IMR-90 (cell line): ENCODE measurements around the gene SYNE3. TPM values are rescaled to one million over a fixed set of nuclear protein-coding genes. Genes with fewer than 3 reads are reported as not detected.

Source experiments
- ATAC-seq: fragments of 200-7000 bp; cut with Tn5 transposase; 2 replicates; pipeline ENCODE4 v1.9.1; 2020; ENCODE audit warnings: low read depth, mild to moderate bottlenecking, moderate library complexity
- BruUV-seq: library from RNA; stranded (reverse); fragments of 400-500 nt; replicated peaks from 2 replicates; lab custom pipeline; 2021; lab: Mats Ljungman, UMichigan
- CTCF ChIA-PET: fragments of 300-600 bp; formaldehyde crosslinking; extraction: SDS; loops from one replicate; lab custom pipeline; 2021; ENCODE audit warnings: antibody characterized with exemption; lab: Yijun Ruan, JAX
- POLR2A ChIA-PET: fragments of 300-600 bp; sonication (Branson Sonifier 250); formaldehyde crosslinking; loops from one replicate; lab custom pipeline; 2022; ENCODE audit warnings: antibody characterized with exemption; ENCODE audit not compliant: unreplicated experiment; lab: Charles Lee
- DNase-seq: peaks from one replicate; pipeline ENCODE4 v3.0.0; 2013
- H2AFZ ChIP-seq: replicated peaks from 2 replicates; pipeline ENCODE3; 2013; ENCODE audit warnings: low read length, mild to moderate bottlenecking; ENCODE audit not compliant: poor library complexity
- H2AK5ac ChIP-seq: 2 replicates; pipeline ENCODE4 v1.6.1; 2013; ENCODE audit warnings: low read depth, low read length, inconsistent platforms
- H2AK9ac ChIP-seq: replicated peaks from 2 replicates; pipeline ENCODE3; 2013; ENCODE audit warnings: mild to moderate bottlenecking, low read depth, low read length, moderate library complexity; ENCODE audit not compliant: poor library complexity
- H2BK120ac ChIP-seq: 2 replicates; pipeline ENCODE4 v1.6.1; 2013; ENCODE audit warnings: low read depth, low read length, inconsistent platforms
- H2BK15ac ChIP-seq: 3 replicates; pipeline ENCODE4 v1.6.1; 2013; ENCODE audit warnings: low read depth, low read length, inconsistent platforms
- H2BK20ac ChIP-seq: 2 replicates; pipeline ENCODE4 v1.6.1; 2013; ENCODE audit warnings: low read depth, mild to moderate bottlenecking, inconsistent platforms, low read length, moderate library complexity
- H2BK5ac ChIP-seq: 2 replicates; pipeline ENCODE4 v1.6.1; 2013; ENCODE audit warnings: mild to moderate bottlenecking, low read depth, low read length, inconsistent platforms; ENCODE audit not compliant: poor library complexity, severe bottlenecking
- H3K14ac ChIP-seq: replicated peaks from 2 replicates; pipeline ENCODE4 v1.6.1; 2013; ENCODE audit warnings: low read depth, low read length, inconsistent platforms
- H3K18ac ChIP-seq: 2 replicates; pipeline ENCODE4 v1.6.1; 2013; ENCODE audit warnings: low read depth, low read length, control low read depth
- H3K23ac ChIP-seq: 2 replicates; pipeline ENCODE4 v1.6.1; 2013; ENCODE audit warnings: low read depth, low read length, inconsistent platforms
- H3K27ac ChIP-seq: 2 replicates; pipeline ENCODE4 v1.5.1; 2013; ENCODE audit warnings: mild to moderate bottlenecking, control low read depth, low read length; ENCODE audit not compliant: insufficient read depth
- H3K27me3 ChIP-seq: 2 replicates; pipeline ENCODE4 v1.6.1; 2013; ENCODE audit warnings: low read length; ENCODE audit not compliant: control insufficient read depth, insufficient read depth
- H3K36me3 ChIP-seq: 2 replicates; pipeline ENCODE4 v1.6.1; 2013; ENCODE audit warnings: low read length, mixed read lengths; ENCODE audit not compliant: control insufficient read depth, insufficient read depth
- H3K4ac ChIP-seq: 2 replicates; pipeline ENCODE4 v1.6.1; 2013; ENCODE audit warnings: low read depth, low read length, inconsistent platforms
- H3K4me1 ChIP-seq: 2 replicates; pipeline ENCODE4 v1.6.1; 2013; ENCODE audit warnings: low read length, mixed read lengths; ENCODE audit not compliant: control insufficient read depth, insufficient read depth
- H3K4me2 ChIP-seq: 2 replicates; pipeline ENCODE4 v1.6.1; 2013; ENCODE audit warnings: low read depth, mild to moderate bottlenecking, control low read depth, low read length, moderate library complexity
- H3K4me3 ChIP-seq: 2 replicates; pipeline ENCODE4 v1.5.1; 2013; ENCODE audit warnings: low read depth, mild to moderate bottlenecking, control low read depth, low read length, moderate library complexity; ENCODE audit not compliant: insufficient read depth
- H3K56ac ChIP-seq: 2 replicates; pipeline ENCODE4 v1.6.1; 2013; ENCODE audit warnings: low read length, inconsistent platforms; ENCODE audit not compliant: insufficient read depth; ENCODE audit errors: extremely low read depth
- H3K79me1 ChIP-seq, 2 experiments: 2 replicates each; pipeline ENCODE4 v1.6.1; 2013; ENCODE audit warnings: low read length in 2 of 2, inconsistent platforms in 1 of 2, low read depth in 1 of 2
- H3K9ac ChIP-seq: 2 replicates; pipeline ENCODE4 v1.6.1; 2013; ENCODE audit warnings: low read depth, low read length, control low read depth
- H3K9me1 ChIP-seq: 2 replicates; pipeline ENCODE4 v1.6.1; 2013; ENCODE audit warnings: low read length, inconsistent platforms; ENCODE audit not compliant: insufficient read depth
- H3K9me3 ChIP-seq: 2 replicates; pipeline ENCODE4 v1.6.1; 2013; ENCODE audit warnings: low read length; ENCODE audit not compliant: control insufficient read depth, insufficient read depth
- H4K20me1 ChIP-seq: 2 replicates; pipeline ENCODE4 v1.6.1; 2013; ENCODE audit warnings: low read length, inconsistent platforms; ENCODE audit not compliant: insufficient read depth
- H4K5ac ChIP-seq: 2 replicates; pipeline ENCODE4 v1.6.1; 2013; ENCODE audit warnings: mild to moderate bottlenecking, low read depth, low read length, control low read depth
- H4K8ac ChIP-seq, 2 experiments: 2 replicates each; pipeline ENCODE4 v1.6.1; 2013; ENCODE audit warnings: low read depth in 2 of 2, low read length in 2 of 2, control low read depth in 1 of 2, inconsistent platforms in 1 of 2
- H4K91ac ChIP-seq: 2 replicates; pipeline ENCODE4 v1.6.1; 2013; ENCODE audit warnings: low read depth, low read length, inconsistent platforms; ENCODE audit not compliant: insufficient read depth
- BHLHE40 ChIP-seq: fragments of 150-350 bp; IDR thresholded peaks from 2 replicates; pipeline ENCODE4 v1.6.1; 2016; ENCODE audit warnings: mild to moderate bottlenecking, low read depth, low read length
- CEBPB ChIP-seq: IDR thresholded peaks from 2 replicates; pipeline ENCODE4 v1.6.1; 2012; ENCODE audit warnings: low read depth, low read length, improper control_type of control experiment
- CHD1 ChIP-seq: IDR thresholded peaks from 2 replicates; pipeline ENCODE4 v1.6.1; 2012; ENCODE audit warnings: low read depth, low read length, improper control_type of control experiment
- CTCF ChIP-seq: conservative IDR thresholded peaks from 2 replicates; pipeline ENCODE4 v1.5.1; 2012; ENCODE audit warnings: mild to moderate bottlenecking, low read depth, low read length, improper control_type of control experiment
- ELK1 ChIP-seq: fragments of 150-350 bp; IDR thresholded peaks from 2 replicates; pipeline ENCODE4 v1.6.1; 2016; ENCODE audit warnings: low read depth, mild to moderate bottlenecking, low read length, moderate library complexity, borderline replicate concordance
- FOS ChIP-seq: fragments of 150-350 bp; IDR thresholded peaks from 2 replicates; pipeline ENCODE4 v1.6.1; 2016; ENCODE audit warnings: low read depth, low read length
- MAFK ChIP-seq: IDR thresholded peaks from 2 replicates; pipeline ENCODE4 v1.6.1; 2012; ENCODE audit warnings: low read depth, low read length, improper control_type of control experiment
- MAZ ChIP-seq: IDR thresholded peaks from 2 replicates; pipeline ENCODE4 v1.6.1; 2012; ENCODE audit warnings: low read depth, mild to moderate bottlenecking, low read length, improper control_type of control experiment, moderate library complexity, borderline replicate concordance
- MXI1 ChIP-seq: IDR thresholded peaks from 2 replicates; pipeline ENCODE4 v1.6.1; 2012; ENCODE audit warnings: low read depth, mild to moderate bottlenecking, low read length, moderate library complexity, borderline replicate concordance
- POLR2A ChIP-seq: IDR thresholded peaks from 2 replicates; pipeline ENCODE4 v1.6.1; 2012; ENCODE audit warnings: mild to moderate bottlenecking, low read depth, low read length
- RAD21 ChIP-seq: IDR thresholded peaks from 2 replicates; pipeline ENCODE4 v1.6.1; 2012; ENCODE audit warnings: low read length, improper control_type of control experiment
- RCOR1 ChIP-seq: IDR thresholded peaks from 2 replicates; pipeline ENCODE4 v1.6.1; 2012; ENCODE audit warnings: mild to moderate bottlenecking, low read length, improper control_type of control experiment; ENCODE audit not compliant: insufficient replicate concordance
- RFX5 ChIP-seq: IDR thresholded peaks from 2 replicates; pipeline ENCODE4 v1.8.0; 2012; ENCODE audit warnings: low read depth, mild to moderate bottlenecking, low read length, moderate library complexity
- SMC3 ChIP-seq: fragments of 150-350 bp; IDR thresholded peaks from 2 replicates; pipeline ENCODE4 v1.6.1; 2016; ENCODE audit warnings: low read depth, mild to moderate bottlenecking, antibody characterized with exemption, low read length, moderate library complexity
- USF2 ChIP-seq: fragments of 150-350 bp; IDR thresholded peaks from 2 replicates; pipeline ENCODE4 v1.6.1; 2017; ENCODE audit warnings: mild to moderate bottlenecking, antibody characterized with exemption, low read length, low read depth
- WGBS, 2 experiments: methylation state at CpG; one replicate each; pipeline versions ENCODE4 v1.1.5 to v1.1.7; 2013; ENCODE audit warnings: missing lambda C conversion rate in 2 of 2; ENCODE audit not compliant: insufficient read length in 1 of 2; ENCODE audit errors: extremely low coverage in 2 of 2; 5-methylcytosine and 5-hydroxymethylcytosine counted together
- dilution Hi-C: fragments of 300-500 bp; cut with HindIII; formaldehyde crosslinking; loops from one replicate; pipeline ENCODE4 v1.14.3; 2018; ENCODE audit warnings: low sequenced_read_pairs; ENCODE audit not compliant: unreplicated experiment
- in situ Hi-C: fragments of 300-500 bp; cut with MboI; formaldehyde crosslinking; loops from 3 replicates; pipeline ENCODE4 v1.14.3; 2019; ENCODE audit warnings: low sequenced_read_pairs, inconsistent platforms, mixed read lengths
- intact Hi-C: fragments of 100-400 bp; cut with micrococcal nuclease; formaldehyde crosslinking; loops from 2 replicates; pipeline ENCODE4 v1.10.0; 2022
- polyA plus RNA-seq, 3 experiments: library from polyadenylated mRNA; depleted of rRNA; stranded (reverse); fragments of >200 nt; gene quantifications; 2 replicates each; pipeline ENCODE4 v1.2.3, GENCODE V29; 2012; ENCODE audit warnings: low replicate concordance in 1 of 3
- total RNA-seq: library from RNA; depleted of rRNA; stranded (reverse); fragments of >200 nt; gene quantifications from 2 replicates; pipeline ENCODE4 v1.2.3, GENCODE V29; 2012

SYNE3 gene
- total and polyA plus RNA-seq, 2 of the 4 experiments (the other 2 are of a cell fraction): 2.9 to 5.0 TPM

GRCh38 chr14:95507174-95507573 lies 9.3 kb downstream of the SYNE3 start:
- no peak overlapping the region for H3K4me3 ChIP-seq
- peak overlapping the region; percentile 57; the same call in 1 of the 2 replicates for H2BK120ac ChIP-seq
- H4K20me1 ChIP-seq: no peaks in the 10 kb centered on the region; the same call in 1 of the 2 replicates
- H3K27ac ChIP-seq: 0 out of 2 replicates have a peak overlapping the region, but pooled peaks have one; percentile 8
- no peaks in the 10 kb centered on the region for H3K36me3 ChIP-seq
- ATAC-seq (peak; percentile 68), DNase-seq (peak; percentile 94)
- peak overlapping the region; percentile 84; the same call in 1 of the 2 replicates for H2AK5ac ChIP-seq
- H3K14ac ChIP-seq: no peak overlapping the region; the same call in 1 of the 2 replicates
- ChIA-PET POLR2A (interaction anchor here (0.6 kb wide), 1 partner anchor 991 kb away, joined by 11 read pairs; no protein-coding TSS in a partner anchor), CTCF (no interaction called here)
- peak overlapping the region; percentile 51 for H4K91ac ChIP-seq
- dilution Hi-C loops (no loop called here), in situ Hi-C loops (loop anchor here (25.0 kb wide), 1 partner anchor 370 kb away; no protein-coding TSS in a partner anchor), intact Hi-C loops (no loop called here)
- 38% methylated on average over 6 of the region's 8 CpGs; no CpG with 5 or more reads in 1 of the 2 experiments for WGBS, 2 experiments
- no peak overlapping the region for H3K23ac ChIP-seq
- H2BK5ac ChIP-seq: peak overlapping the region; percentile 21
- peak overlapping the region; percentile 91 for H2AK9ac ChIP-seq
- H3K56ac ChIP-seq: peak overlapping the region; percentile 20; the same call in 1 of the 2 replicates
- H3K4ac ChIP-seq: peak overlapping the region; percentile 59
- peaks cover 46% of the 10 kb centered on the region for H3K9me1 ChIP-seq
- no peaks in the 10 kb centered on the region for H3K9me3 ChIP-seq
- H2AFZ ChIP-seq: peak overlapping the region; percentile 67
- no peak overlapping the region for H3K9ac ChIP-seq
- 0 out of 2 replicates have a peak overlapping the region, but pooled peaks have one; percentile 4 for H3K18ac ChIP-seq
- H3K4me2 ChIP-seq: no peak overlapping the region
- H3K79me1 ChIP-seq: peaks cover 22 to 86% of the 10 kb centered on the region in 2 experiments
- H2BK20ac ChIP-seq: peak overlapping the region; percentile 82; the same call in 1 of the 2 replicates
- no TSS peak for BruUV-seq
- H3K4me1 ChIP-seq: peaks cover 24% of the 10 kb centered on the region
- H4K5ac ChIP-seq: no peak overlapping the region
- peak overlapping the region in 1 of 2 experiments; percentile 59; a peak in 1 of 4 replicates for H4K8ac ChIP-seq
- peak overlapping the region; percentile 15; the same call in 1 of the 3 replicates for H2BK15ac ChIP-seq
- no peaks in the 10 kb centered on the region for H3K27me3 ChIP-seq
- TF ChIP-seq RAD21: no peak
- no peak for TF ChIP-seq SMC3
- TF ChIP-seq FOS: no peak
- TF ChIP-seq MXI1: peak; percentile 86
- TF ChIP-seq RCOR1: no peak
- no peak for TF ChIP-seq RFX5
- TF ChIP-seq MAFK: no peak
- no peak for TF ChIP-seq POLR2A
- TF ChIP-seq CEBPB: peak; percentile 83
- no peak for TF ChIP-seq ELK1
- TF ChIP-seq MAZ: no peak
- peak; percentile 96 for TF ChIP-seq BHLHE40
- TF ChIP-seq CHD1: no peak
- no peak for TF ChIP-seq CTCF
- TF ChIP-seq USF2: peak; percentile 67
